Inflammatory macrophage treated with lipopolysaccharide for 4 hours (primary cell): ENCODE data around the gene HTR6.

Experiments
- DNase-seq: peaks from one replicate; pipeline ENCODE4 v3.0.0-alpha.2; 2020

HTR6 gene

GRCh38 chr1:19689856-19690255, 25.2 kb downstream of the HTR6 start:
- peak; percentile 40 for DNase-seq

- DNase-seq: no peak
Measured at GRCh38 chr1:19690342-19690741, 25.7 kb downstream of the HTR6 start.

DNA sequence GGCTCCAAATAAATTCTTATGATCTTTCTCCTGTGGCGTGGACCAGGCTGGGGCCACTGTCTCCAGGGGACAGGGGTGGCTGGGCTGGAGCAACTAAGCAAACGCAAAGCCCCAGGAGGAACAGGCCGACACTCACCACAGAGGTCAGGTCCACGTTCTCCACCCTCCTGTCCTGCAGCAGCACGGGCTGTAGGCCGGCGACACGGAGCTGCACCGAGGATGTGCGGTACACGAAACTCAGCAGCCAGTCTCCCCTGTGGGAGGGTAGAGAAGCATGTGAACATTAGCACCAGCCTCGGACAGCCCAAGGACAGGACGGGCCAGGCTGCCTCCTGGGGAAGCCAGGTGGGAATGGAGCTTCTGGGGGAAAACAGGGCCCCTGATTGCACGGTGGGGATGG, 29.6 kb downstream of the HTR6 start:
- DNase-seq: no peak

- no peak for DNase-seq
Measured at GRCh38 chr1:19695772-19696171, 31.1 kb downstream of the HTR6 start.

DNA sequence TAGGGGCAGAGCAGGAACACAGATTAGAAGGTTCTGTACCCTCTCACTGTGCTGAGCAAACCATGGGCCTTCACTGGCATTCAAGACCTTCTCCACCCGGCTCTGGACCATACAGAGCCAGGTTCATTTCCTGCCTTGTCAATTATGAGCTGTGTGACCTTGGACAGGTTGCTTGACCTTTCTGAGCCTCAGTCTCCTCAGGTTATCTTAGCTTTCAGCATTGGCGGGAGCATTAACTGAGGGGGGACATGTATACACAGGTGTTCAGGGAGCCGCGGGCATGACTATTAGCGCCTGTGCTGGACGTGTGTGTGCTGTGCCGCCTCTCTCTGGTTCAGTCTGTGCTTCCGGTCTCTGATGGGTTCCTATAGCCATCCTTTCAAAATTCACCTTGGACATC, 32.1 kb downstream of the HTR6 start:
- no peak for DNase-seq

- no peak for DNase-seq
Measured at GRCh38 chr1:19698181-19698580, 33.5 kb downstream of the HTR6 start.

DNA sequence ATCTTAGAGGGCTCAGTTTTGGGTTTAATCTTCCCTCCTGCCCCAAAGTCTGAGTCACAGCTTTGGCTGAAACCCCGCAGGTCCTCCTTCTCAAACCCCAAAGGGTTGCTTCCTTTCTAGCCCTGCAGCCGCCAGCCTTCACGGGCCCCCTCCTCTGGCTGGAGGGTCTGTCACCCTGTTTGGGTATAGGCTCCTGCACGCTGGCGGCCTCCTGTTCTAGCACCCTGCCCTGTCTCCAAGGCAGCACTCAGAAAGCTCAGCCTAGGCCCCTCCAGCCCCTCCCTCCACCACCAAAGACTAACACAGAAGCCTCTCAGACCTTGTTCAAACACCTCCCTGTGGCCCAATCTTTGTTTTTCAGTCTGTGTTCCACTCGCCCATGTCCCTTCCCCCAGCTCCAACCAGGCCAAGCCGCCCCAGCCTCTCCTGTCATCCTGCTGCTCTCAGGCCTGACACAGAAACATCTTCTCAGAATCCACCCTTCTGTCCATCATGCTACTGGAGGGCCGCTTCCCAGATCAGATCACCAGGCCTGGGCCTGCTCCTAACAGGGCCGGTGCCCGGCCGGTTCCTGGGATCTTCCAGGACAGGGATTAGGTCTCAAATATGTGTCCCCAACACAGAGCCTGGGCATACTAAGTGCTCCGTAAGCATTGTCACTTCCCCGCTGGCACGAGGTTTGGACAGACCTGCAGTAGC, 35.6 kb downstream of the HTR6 start:
- DNase-seq: no peak

GRCh38 chr1:19703280-19703679, 38.6 kb downstream of the HTR6 start:
- DNase-seq: no peak

DNA sequence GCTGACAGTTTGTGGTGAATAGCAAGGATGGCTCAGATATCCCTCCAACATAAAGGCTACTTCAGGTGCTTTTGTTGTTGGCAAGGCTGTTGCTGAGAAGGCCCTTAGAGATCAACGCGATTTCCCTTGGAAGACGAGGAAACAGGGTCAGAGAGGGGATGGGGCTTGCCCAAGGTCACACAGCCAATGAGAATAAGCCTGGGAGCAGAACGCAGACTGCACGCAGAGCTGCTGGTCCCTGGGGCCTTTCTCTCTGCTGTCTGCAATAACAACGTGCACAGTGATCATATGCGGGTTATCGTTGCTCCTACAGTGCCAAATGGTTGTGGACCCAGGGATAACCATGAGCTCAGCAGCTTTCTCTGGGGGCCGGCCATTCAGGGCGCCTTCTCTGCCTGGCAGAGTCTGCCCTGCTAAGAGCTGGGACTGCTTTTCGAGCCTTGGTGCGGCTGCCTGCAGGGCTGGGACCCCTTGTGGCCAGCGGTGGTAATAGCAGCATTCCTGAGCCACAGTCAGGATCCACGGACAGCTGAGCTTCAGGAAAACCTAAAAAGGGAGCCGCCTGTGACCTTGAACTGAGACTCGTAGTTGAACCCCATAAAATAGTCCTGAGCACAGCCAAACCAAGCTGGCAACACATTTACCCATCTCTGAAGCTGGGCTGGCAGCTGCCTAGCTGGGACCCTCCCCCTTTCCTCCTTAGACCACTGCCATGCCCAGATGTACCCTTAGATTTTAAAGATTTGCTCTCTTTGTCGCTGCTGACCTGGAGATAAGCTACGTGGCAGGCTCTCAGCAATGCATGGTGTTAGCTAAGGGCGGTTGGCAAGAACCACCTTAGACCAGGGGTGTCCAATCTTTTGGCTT, 39.8 kb downstream of the HTR6 start:
- DNase-seq: peak; percentile 36

- no peak for DNase-seq
Measured at GRCh38 chr1:19705464-19705863, 40.8 kb downstream of the HTR6 start.

GRCh38 chr1:19706136-19706535, 41.5 kb downstream of the HTR6 start:
- no peak for DNase-seq

- DNase-seq: no peak
Measured at GRCh38 chr1:19708567-19709110, 44.0 kb downstream of the HTR6 start.

GRCh38 chr1:19709260-19709793, 44.7 kb downstream of the HTR6 start:
- DNase-seq: no peak

DNA sequence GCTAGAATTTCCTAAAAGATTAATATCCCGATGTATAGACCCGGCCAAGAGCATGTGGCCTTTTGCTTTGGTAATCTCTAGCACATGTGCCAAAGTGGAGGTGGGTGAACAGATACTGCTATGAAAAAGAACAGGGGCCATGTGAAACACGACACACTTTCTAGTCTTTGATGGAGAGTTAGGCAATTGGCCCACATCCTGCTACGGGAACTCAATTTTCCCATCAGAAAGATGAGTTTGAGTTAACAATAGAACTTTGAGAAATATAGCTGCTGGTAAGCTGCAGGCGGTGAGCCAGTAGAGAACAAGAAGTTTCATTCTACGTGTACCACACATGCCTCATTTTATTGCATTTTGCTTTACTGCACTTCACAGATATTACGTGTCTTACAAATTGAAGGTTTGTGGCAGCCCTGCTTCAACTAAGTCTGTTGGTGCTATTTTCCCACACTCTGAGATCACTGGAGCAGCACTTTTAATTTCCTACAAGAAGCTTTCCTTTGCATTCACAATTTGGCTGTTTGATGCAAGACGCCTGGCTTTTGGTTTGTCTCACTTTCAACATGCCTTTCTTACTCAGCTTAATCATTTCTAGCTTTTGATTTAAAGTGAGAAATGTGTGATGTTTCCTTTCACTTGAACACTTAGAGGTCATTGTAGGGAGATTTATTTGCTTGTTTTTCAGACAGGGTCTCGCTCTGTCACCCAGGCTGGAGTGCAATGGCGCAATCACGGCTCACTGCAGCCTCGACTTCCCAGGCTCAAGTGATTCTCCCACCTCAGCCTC, 46.3 kb downstream of the HTR6 start:
- DNase-seq: no peak

GRCh38 chr1:19712928-19713327, 48.3 kb downstream of the HTR6 start:
- no peak for DNase-seq

GRCh38 chr1:19715334-19716203, 50.9 kb downstream of the HTR6 start:
- peak; percentile 89 for DNase-seq

DNA sequence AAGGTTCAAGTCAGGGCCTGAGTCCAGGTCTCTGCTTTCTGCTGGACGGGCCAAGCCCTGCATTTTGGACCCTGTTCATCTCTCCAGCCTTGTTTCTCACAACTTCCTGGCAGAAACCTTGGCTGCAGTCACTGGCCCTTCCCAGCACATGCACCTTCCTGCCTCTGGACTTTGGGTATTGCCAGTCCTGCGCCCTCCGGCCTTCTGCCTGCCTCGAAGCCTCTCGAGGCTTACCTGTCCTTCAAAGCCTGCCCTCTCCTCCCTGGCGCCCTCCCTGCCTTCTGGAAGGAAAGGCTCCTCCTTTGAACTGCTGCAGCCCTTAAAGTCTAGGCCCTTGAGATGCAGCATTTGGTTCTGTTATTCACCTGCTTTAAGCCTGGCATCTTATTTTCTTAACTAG, 52.8 kb downstream of the HTR6 start:
- no peak for DNase-seq

GRCh38 chr1:19720174-19720573, 55.5 kb downstream of the HTR6 start:
- DNase-seq: no peak

- no peak for DNase-seq
Measured at GRCh38 chr1:19720973-19721372, 56.3 kb downstream of the HTR6 start.

- no peak for DNase-seq
Measured at GRCh38 chr1:19723874-19724273, 59.2 kb downstream of the HTR6 start.

DNA sequence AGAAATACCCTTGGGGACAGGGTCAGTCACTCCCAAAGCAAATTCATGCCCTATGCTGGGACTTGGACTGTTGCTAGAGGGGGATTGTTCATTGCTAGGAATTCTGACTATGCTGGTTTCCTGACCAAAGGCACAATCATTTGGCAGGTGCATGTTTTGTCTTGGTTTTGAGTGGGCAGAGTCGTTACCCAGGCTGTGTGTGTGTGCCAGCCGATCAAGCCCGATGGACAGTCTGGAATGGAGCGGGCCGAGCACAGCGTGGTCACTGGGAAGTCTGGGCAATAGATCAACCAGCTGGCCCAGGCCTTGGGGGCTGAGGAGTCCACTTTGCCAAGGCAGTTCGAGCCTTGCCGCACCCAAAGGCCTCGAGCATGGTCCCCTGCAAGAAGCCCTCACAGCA, 60.9 kb downstream of the HTR6 start:
- no peak for DNase-seq
